ENCODE results near the gene ZNF33A.
"Not testable (repeated sequence)": the region's sequence is repeated elsewhere in the genome, so short reads cannot be mapped to it uniquely, and the experiment has no call there.

GRCh38 chr10:38055274-38055894 lies 44.9 kb downstream of the ZNF33A start:
- not testable (repeated sequence) for TF ChIP-seq CTCF (IDR thresholded peaks at IDR 0.05; ENCODE audit: low read depth, low read length, missing input control); FOXA1 (IDR thresholded peaks at IDR 0.05); YY1 (IDR thresholded peaks at IDR 0.05); GABPA (IDR thresholded peaks at IDR 0.05 in 1 of 2, conservative IDR thresholded peaks at IDR 0.05 in 1 of 2); RAD21 (IDR thresholded peaks at IDR 0.05); SP1 (IDR thresholded peaks at IDR 0.05); HNF4G (IDR thresholded peaks at IDR 0.05)
- TF ChIP-seq, protein P1, sequence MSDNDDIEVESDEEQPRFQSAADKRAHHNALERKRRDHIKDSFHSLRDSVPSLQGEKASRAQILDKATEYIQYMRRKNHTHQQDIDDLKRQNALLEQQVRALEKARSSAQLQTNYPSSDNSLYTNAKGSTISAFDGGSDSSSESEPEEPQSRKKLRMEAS (IDR thresholded peaks at IDR 0.05): not testable (repeated sequence)
- TF ChIP-seq, protein P2, sequence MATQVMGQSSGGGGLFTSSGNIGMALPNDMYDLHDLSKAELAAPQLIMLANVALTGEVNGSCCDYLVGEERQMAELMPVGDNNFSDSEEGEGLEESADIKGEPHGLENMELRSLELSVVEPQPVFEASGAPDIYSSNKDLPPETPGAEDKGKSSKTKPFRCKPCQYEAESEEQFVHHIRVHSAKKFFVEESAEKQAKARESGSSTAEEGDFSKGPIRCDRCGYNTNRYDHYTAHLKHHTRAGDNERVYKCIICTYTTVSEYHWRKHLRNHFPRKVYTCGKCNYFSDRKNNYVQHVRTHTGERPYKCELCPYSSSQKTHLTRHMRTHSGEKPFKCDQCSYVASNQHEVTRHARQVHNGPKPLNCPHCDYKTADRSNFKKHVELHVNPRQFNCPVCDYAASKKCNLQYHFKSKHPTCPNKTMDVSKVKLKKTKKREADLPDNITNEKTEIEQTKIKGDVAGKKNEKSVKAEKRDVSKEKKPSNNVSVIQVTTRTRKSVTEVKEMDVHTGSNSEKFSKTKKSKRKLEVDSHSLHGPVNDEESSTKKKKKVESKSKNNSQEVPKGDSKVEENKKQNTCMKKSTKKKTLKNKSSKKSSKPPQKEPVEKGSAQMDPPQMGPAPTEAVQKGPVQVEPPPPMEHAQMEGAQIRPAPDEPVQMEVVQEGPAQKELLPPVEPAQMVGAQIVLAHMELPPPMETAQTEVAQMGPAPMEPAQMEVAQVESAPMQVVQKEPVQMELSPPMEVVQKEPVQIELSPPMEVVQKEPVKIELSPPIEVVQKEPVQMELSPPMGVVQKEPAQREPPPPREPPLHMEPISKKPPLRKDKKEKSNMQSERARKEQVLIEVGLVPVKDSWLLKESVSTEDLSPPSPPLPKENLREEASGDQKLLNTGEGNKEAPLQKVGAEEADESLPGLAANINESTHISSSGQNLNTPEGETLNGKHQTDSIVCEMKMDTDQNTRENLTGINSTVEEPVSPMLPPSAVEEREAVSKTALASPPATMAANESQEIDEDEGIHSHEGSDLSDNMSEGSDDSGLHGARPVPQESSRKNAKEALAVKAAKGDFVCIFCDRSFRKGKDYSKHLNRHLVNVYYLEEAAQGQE (IDR thresholded peaks at IDR 0.05): not testable (repeated sequence)
